G401.6 (cell line): Measurements from ENCODE around the gene MUSK.

Source experiments
- FAIRE-seq: peaks from 2 replicates; lab custom pipeline; 2012; peaks lifted over from hg19 to GRCh38; lab: Jason Lieb, UNC

The MUSK gene

GRCh38 chr9:110668570-110669167 lies at the start of gene MUSK:
Gene MUSK (plus strand): TSS chr9:110668791. CDS start chr9:110668905, 114 bp downstream.
- FAIRE-seq: no peak

GRCh38 chr9:110619831-110620230 lies 48.8 kb upstream of the MUSK start:
- FAIRE-seq: no peak

- FAIRE-seq: no peak
Observed at GRCh38 chr9:110620726-110621125, 47.9 kb upstream of the MUSK start.

- FAIRE-seq: no peak
Observed at GRCh38 chr9:110622368-110622767, 46.2 kb upstream of the MUSK start.

- peak; percentile 92 for FAIRE-seq
Observed at GRCh38 chr9:110623462-110624025, 45.0 kb upstream of the MUSK start.

GRCh38 chr9:110626101-110626829 lies 42.3 kb upstream of the MUSK start:
- no peak for FAIRE-seq

GRCh38 chr9:110635589-110635988 lies 33.0 kb upstream of the MUSK start:
- no peak for FAIRE-seq

- FAIRE-seq: peak; percentile 81
Observed at GRCh38 chr9:110638381-110638954, 30.1 kb upstream of the MUSK start.

- no peak for FAIRE-seq
Observed at GRCh38 chr9:110640736-110641135, 27.9 kb upstream of the MUSK start.

GRCh38 chr9:110641293-110641692 lies 27.3 kb upstream of the MUSK start:
- FAIRE-seq: no peak

- no peak for FAIRE-seq
Observed at GRCh38 chr9:110648696-110649095, 19.9 kb upstream of the MUSK start.

- no peak for FAIRE-seq
Observed at GRCh38 chr9:110650261-110650660, 18.3 kb upstream of the MUSK start.

GRCh38 chr9:110650991-110651411 lies 17.6 kb upstream of the MUSK start:
- FAIRE-seq: no peak

- no peak for FAIRE-seq
Observed at GRCh38 chr9:110655754-110656641, 12.6 kb upstream of the MUSK start.

GRCh38 chr9:110659891-110660541 lies 8.6 kb upstream of the MUSK start:
- no peak for FAIRE-seq

- no peak for FAIRE-seq
Observed at GRCh38 chr9:110669433-110669832, 842 bp downstream of the MUSK start.

- FAIRE-seq: no peak
Observed at GRCh38 chr9:110671849-110672248, 3.3 kb downstream of the MUSK start.

- no peak for FAIRE-seq
Observed at GRCh38 chr9:110672873-110673510, 4.4 kb downstream of the MUSK start.

GRCh38 chr9:110687497-110687896 lies 18.9 kb downstream of the MUSK start:
- no peak for FAIRE-seq

GRCh38 chr9:110688329-110688728 lies 19.7 kb downstream of the MUSK start:
- FAIRE-seq: no peak

- FAIRE-seq: no peak
Observed at GRCh38 chr9:110691002-110691549, 22.5 kb downstream of the MUSK start.
